Lower leg skin (tissue), 4 donors: ENCODE measurements around the gene CEP128. TPM values are rescaled to one million over a fixed set of nuclear protein-coding genes. Genes with fewer than 3 reads are reported as not detected.

Source experiments
- DNase-seq, 2 donors: peaks; one replicate each; pipeline ENCODE4 v3.0.0-alpha.2; 2019; ENCODE audit warnings: low spot score in 2 of 2
- H3K4me3 ChIP-seq: fragments of 200-600 bp; sonication (generic); 2 replicates; pipeline ENCODE4 v1.5.1; 2017; ENCODE audit warnings: mild to moderate bottlenecking, low read depth; ENCODE audit not compliant: poor library complexity, severe bottlenecking
- POLR2A ChIP-seq, 2 donors: fragments of 450-650 bp; IDR thresholded peaks; one replicate each; pipeline ENCODE4 v1.6.1; 2016 to 2017; ENCODE audit warnings: antibody characterized with exemption in 2 of 2, mild to moderate bottlenecking in 1 of 2, moderate library complexity in 1 of 2
- WGBS, 2 donors: methylation state at CpG; one replicate each; pipeline ENCODE4 v1.1.5; 2018; 5-methylcytosine and 5-hydroxymethylcytosine counted together
- intact Hi-C: fragments of 100-400 bp; cut with DNase I; formaldehyde crosslinking; loops from one replicate; pipeline ENCODE4 v1.15.0; 2023; ENCODE audit warnings: low total_unique reads
- total RNA-seq, 4 donors: library from RNA; depleted of rRNA; stranded (reverse); fragments of >200 nt; gene quantifications; one replicate each; pipeline ENCODE4 v1.1.0, GENCODE V29; 2016
- TF ChIP-seq, protein P1 (sequence below), 3 donors: fragments of 450-650 bp; IDR thresholded peaks; one replicate each; pipeline ENCODE4 v1.5.1; 2016; ENCODE audit warnings: antibody characterized with exemption in 3 of 3, mild to moderate bottlenecking in 3 of 3, moderate library complexity in 2 of 3

Gene CEP128
- total RNA-seq, 4 donors from 2014 or later: 5.9 to 10.5 (median 9.0) TPM

DNA sequence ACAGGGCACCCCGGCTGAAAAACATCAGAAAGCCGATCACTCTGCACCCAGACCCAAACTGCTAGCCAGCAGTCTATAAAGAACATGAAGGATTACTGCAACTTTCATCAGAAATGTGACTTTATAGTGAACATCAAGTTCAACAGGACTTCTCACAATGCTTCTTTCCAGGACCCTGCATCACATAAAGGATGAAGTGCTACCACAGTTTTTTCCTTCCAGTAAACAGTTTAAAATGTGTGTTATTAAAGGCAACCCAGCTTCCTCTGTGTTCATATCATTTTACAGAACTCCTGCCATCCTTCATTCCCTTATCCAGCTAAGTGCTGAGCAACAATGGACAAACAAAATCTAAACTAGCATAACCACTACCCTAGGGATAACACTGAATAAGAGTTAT is 449.9 kb downstream of the CEP128 start:
- TF ChIP-seq POLR2A (IDR thresholded peaks at IDR 0.05): no peak
- TF ChIP-seq, protein P1, sequence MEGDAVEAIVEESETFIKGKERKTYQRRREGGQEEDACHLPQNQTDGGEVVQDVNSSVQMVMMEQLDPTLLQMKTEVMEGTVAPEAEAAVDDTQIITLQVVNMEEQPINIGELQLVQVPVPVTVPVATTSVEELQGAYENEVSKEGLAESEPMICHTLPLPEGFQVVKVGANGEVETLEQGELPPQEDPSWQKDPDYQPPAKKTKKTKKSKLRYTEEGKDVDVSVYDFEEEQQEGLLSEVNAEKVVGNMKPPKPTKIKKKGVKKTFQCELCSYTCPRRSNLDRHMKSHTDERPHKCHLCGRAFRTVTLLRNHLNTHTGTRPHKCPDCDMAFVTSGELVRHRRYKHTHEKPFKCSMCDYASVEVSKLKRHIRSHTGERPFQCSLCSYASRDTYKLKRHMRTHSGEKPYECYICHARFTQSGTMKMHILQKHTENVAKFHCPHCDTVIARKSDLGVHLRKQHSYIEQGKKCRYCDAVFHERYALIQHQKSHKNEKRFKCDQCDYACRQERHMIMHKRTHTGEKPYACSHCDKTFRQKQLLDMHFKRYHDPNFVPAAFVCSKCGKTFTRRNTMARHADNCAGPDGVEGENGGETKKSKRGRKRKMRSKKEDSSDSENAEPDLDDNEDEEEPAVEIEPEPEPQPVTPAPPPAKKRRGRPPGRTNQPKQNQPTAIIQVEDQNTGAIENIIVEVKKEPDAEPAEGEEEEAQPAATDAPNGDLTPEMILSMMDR (IDR thresholded peaks at IDR 0.05): no peak
- no peak for DNase-seq
- no peak overlapping the region for H3K4me3 ChIP-seq
- 44 to 59% methylated on average over 2 of the region's 2 CpGs for WGBS, 2 donors
- intact Hi-C loops: no loop called here

DNA sequence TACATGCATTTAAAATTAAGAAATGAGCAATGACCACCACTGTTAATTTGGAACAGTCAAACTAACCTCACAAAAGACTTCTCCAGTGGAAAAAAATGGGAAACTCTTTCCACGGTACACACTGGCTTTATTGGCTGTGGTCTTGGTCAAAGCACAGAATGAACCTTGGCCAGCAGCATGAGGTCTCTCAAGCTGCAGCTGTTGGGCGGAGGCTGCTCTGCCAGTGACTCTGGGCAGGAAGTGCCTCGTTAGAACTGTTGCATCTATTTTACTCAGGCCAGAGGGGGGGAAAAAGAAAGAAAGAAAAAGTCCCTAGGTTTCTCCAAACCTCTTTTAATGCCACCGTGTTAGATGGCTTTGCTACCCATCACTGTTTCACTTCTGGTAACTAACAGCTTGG is 450.4 kb downstream of the CEP128 start:
- intact Hi-C loops: no loop called here
- TF ChIP-seq, protein P1 (IDR thresholded peaks at IDR 0.05): no peak
- TF ChIP-seq POLR2A (IDR thresholded peaks at IDR 0.05): no peak
- DNase-seq: peak in 1 of 2 donors; percentile 48
- 28 to 40% methylated on average over 4 of the region's 4 CpGs for WGBS, 2 donors
- no peak overlapping the region for H3K4me3 ChIP-seq

DNA sequence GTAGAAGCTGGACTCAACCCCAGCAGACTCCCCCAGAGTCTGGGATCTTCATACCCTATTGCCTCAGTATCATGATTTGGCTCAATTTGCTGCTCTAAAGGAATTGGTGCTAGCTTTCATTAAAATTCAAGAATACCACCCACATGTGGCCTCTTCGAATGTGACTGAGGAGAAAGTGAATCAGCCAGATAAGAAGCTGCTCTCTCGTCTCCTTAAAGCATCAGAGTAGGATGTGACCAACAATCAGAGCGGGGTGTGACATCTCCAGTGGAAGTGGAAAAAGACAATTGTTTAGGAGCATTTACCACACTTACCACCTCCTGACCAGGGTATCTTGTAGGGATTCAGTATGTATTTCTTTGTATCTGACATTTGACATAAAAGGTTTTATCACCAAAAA is 452.0 kb downstream of the CEP128 start:
- 75 to 87% methylated on average over 3 of the region's 3 CpGs for WGBS, 2 donors
- H3K4me3 ChIP-seq: no peak overlapping the region
- no peak for DNase-seq
- intact Hi-C loops: no loop called here
- TF ChIP-seq, protein P1 (IDR thresholded peaks at IDR 0.05): no peak
- TF ChIP-seq POLR2A (IDR thresholded peaks at IDR 0.05): no peak

DNA sequence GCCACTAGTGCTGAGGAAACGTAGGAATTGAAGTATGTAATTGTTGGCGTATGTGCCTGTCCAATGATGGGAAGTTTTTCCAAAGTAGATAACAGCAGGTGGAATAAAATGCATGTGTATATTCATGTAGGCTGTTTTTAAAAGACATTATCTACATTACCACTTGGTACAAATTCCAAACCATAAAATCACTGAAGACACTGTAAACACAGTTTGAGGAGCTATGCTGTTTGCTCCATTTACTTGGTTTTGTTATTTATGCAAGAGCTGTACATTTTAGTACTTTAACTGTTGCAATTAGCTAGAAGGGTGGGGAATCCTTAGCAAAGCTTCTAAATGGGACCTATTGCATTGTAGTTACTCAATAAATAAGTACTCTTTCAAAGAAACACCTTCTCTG is 455.8 kb downstream of the CEP128 start:
- no peak for TF ChIP-seq POLR2A (IDR thresholded peaks at IDR 0.05)
- TF ChIP-seq, protein P1 (IDR thresholded peaks at IDR 0.05): no peak
- WGBS, 2 donors: 94 to 95% methylated on average over 2 of the region's 2 CpGs
- intact Hi-C loops: no loop called here

DNA sequence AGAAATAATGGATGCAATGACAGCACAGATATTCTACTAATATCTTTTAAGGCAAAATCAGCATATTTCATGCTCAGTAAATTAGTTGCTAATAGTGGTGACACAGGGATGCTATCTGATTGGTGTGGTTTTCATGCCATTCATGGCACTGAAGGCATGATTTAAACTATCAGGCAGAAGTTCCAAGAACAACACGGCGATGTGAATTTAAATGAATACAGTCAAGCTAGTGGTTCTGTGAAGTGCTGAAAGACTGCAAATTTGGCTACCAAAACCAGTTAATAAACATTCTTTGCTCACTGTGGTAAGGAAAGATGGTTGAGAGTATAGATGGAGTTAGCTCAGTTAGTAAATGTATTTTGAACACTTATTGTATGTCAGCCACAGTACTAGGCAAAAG is 458.2 kb downstream of the CEP128 start:
- DNase-seq: no peak
- no peak overlapping the region for H3K4me3 ChIP-seq
- TF ChIP-seq, protein P1 (IDR thresholded peaks at IDR 0.05): no peak
- TF ChIP-seq POLR2A (IDR thresholded peaks at IDR 0.05): no peak
- intact Hi-C loops: no loop called here
- WGBS, 2 donors: 84 to 93% methylated on average over 2 of the region's 2 CpGs

More for the DNA sequence above, 455.8 kb downstream of the CEP128 start:
- no peak for DNase-seq
- H3K4me3 ChIP-seq: no peak overlapping the region
